Right lung (tissue), 5 donors: ENCODE measurements around the gene RNF166. TPM values are rescaled to one million over a fixed set of nuclear protein-coding genes. Genes with fewer than 3 reads are reported as not detected.
A peak's percentile ranks its signal among the peaks of the same experiment; 100 is the strongest.

Experiments used
- DNase-seq, 2 donors: peaks; one replicate each; pipeline ENCODE4 v3.0.0-alpha.2; 2013
- polyA plus RNA-seq, 5 donors: library from polyadenylated mRNA; unstranded; fragments of 120-200 nt; gene quantifications; one replicate each; pipeline versions ENCODE4 v1.2.1 to v1.2.3, GENCODE V29; 2013; ENCODE audit warnings: inconsistent platforms in 1 of 5, low replicate concordance in 1 of 5; ENCODE audit not compliant: insufficient read length in 5 of 5, insufficient read depth in 1 of 5

Gene RNF166
- polyA plus RNA-seq, 5 donors: 12.1 to 22.1 (median 14.0) TPM

DNA sequence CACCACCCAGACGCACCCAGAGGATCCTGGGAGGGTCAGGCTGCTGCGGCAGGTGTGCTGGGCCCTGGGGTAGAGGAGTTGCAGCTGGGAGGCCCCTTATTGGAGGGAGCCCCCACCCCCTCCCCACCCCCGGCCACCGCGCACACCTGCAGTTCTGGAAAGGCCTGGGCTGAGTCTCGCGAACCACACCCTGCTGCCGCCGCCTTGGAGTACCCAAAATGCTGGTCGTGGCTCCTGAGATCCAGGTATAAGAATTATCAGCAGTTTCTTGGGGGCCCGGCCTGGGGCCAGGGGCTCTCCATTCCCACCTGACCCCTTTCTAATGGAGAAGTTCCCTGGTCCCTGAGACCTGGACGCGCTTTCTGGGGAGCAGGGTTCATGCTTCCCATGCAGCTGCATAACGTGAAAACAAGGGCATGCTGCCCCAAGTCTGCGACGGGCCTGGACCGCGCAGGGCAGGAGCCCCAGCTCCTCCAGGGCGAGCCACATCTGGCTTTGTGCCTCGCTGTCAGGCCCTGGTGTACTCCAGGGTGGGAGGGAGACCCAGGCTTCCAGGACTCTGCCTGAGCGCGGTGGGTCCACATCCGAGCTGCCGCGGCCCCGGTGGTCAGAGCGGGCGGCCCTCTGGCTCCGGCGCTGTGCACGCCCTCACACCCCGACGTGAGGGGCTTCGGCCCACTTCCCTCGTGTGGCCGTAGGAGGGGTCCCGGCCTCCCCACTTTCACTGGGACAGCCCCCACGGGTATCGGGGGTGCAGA is 12.6 kb downstream of the RNF166 start:
- no peak for DNase-seq

DNA sequence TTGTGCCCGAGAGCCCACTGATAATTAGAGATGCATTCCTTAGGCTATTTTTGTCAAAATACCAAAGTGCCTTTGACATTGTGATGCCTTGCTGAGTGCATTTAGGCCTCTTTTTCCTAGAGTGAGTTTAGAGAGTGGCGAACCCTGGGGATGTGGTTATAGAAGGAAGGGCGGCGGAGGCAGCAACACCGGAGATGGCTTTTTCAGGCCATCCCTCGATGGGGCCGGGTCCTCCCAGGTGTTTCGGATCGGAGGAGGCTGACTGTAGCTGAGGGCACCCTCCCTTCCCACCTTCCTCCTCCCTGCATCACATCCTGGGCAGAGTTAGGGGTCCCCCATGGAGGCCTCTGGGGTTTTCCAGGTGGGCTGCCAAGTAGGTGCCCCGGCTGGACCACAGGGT is 13.3 kb downstream of the RNF166 start:
- no peak for DNase-seq

DNA sequence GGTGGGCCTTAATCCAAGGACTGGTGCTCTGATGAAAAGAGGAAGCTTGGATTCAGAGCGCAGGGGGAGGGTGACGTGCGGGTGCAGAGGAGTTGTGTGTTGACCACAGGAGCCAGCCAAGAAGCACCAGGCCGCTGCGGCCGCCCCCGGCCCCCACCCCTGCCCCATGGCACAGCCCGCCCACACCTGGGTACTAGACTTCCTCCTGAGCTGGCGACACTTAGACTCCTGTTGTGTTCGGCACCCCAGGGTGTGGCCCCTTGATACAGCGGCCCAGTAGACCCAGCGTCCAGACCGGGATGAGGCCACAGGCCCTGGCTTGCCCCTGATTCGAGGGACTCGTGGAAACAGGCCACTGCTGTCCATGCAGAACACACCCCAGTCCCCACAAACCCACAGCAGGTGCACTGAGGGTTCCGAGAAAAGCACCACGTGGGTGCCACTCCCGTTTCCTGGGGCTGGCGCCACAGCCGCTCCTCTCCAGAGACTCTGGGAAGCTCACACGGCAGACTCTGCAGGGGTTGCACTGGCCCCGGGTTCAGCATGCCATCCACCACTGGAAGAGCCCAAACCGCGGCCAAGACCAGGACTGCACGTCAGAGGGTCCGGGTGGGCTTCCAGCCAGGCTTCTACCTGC is 14.2 kb downstream of the RNF166 start:
- no peak for DNase-seq

DNA sequence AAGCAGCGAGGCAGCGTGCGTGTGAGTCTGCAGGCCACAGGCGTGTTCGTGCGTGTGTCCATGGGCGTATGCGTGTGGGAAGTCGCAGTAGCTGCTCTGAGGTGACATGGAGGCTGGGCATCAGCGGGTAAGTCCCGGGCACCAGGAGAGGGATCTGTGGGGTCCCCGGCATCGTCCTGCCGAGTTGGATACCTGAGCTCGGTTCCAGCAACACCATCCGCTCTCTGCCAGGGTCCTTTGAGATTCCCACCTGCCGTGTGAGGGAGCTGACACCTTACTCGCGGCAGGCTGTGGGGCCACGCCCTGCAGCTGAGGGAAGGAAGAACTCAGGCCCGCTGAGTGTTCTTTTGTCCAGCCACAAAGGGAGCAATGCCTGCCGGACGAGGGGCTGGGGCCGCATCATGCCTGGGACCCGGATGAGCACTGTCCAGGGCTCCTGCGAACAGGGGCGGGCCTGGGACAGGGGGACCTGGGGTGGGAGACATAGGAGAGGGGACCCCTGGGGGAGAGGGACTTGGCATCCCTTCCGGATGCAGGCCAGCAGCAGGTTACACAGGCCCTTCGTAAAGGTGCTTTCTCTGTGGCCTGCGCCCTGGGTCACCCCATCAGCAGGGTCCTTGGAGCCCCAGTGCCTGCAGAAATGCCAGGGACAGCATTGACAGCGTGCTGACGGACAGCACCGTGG is 14.9 kb downstream of the RNF166 start:
- no peak for DNase-seq

DNA sequence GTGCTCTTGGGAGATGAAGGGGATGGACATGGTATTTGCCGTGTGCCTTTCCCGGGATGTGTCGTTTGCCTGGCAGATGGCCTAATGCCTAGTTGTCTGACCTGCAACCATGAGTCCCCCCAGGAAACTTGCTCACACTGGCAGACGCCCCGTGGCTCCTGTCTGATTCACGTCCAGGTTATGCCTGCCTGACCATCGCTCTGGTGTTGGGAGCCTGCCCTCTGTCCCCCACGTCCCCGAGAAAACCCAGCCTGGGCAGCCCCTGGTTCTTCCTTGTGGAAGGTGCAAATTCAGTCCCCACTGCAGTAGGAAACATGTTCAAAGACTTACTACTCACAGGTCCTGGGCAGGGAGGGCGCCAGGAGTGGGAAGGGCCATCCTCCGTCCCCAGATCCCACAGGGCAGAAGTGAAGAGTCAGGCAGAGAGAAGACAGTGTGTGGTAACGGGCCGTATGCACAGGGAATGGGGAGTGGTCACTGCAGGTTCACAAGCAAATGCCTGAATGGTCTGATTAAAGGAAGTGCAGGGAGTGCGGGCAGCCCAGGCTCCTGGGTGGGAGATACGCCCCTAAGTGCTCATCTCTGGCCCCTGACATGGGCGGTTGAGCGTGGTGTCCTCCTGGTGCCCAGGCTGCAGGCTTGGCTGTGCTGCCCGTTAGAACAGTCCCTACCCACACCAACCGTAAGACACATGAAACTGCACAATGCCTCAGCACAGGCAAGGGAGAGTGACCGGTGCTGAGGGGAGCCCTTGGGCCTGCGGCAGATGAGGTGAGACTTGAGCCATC is 15.7 kb downstream of the RNF166 start:
- no peak for DNase-seq

DNA sequence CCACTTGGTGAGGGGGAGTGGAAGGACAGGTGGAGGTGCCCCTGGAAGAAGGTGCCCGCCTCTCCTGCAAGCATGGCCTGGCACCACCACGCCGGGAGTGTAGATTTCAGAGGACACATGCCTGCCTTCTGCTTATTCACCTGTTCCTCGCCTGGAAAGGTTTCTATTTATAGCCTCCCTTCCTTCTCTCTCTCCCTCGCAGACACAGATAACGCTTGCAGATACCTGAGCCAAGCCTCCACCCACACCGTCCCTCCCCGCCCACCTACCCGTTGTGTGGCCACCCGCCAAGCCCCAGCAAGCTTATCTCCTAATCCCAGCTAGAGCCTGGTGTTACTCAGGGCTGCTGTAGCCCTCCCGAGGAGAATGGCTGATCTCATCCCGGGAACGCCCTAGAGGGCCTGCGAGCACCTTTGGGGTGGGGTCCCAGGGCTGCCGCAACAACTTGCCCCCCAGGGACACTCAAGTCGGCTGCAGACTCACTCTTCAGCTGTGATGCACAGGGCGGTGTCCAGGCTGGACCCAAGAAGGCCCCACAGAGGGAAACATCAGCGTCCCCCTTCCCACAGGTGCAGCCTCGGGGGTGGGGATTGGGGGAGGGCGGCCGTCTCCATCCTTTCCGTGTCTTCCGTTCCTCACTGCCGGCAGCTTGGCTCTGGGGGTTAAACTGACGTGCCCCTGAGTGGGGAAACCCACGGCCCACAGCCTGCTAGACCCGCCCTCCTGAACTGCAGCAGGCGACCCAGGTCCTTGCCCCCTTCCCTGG is 18.0 kb downstream of the RNF166 start:
- no peak for DNase-seq

DNA sequence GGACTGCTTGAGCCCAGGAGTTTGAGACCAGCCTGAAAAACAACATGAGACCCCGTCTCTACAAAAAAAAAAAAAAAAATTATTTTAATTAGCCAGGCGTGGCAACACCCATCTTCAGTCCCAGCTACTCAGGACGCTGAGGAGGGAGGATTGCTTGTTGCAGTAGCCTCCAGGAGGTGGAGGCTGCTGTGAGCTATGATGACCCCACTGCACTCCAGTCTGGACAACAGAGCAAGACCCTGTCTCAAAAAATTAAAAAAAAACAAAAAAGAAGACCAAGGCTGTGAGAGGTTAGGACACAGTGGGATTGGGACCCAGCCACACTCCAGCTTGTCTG is 18.6 kb downstream of the RNF166 start:
- no peak for DNase-seq

DNA sequence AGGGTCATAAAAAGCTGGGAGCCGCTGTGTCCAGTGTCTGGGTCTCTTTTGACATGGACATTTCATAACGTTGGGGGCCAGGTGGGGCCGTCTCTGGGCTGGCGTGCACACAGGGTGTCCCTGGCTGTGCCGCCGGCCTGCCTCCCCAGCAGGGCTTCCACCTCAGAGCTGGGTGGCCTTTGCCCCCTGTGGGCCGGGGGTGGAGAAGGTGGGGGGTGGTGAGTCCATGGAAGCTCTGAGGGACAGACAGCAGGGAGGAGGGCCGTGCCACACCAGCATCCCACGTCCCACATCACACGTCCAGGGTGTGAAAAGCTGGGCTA is 19.0 kb downstream of the RNF166 start:
- no peak for DNase-seq

DNA sequence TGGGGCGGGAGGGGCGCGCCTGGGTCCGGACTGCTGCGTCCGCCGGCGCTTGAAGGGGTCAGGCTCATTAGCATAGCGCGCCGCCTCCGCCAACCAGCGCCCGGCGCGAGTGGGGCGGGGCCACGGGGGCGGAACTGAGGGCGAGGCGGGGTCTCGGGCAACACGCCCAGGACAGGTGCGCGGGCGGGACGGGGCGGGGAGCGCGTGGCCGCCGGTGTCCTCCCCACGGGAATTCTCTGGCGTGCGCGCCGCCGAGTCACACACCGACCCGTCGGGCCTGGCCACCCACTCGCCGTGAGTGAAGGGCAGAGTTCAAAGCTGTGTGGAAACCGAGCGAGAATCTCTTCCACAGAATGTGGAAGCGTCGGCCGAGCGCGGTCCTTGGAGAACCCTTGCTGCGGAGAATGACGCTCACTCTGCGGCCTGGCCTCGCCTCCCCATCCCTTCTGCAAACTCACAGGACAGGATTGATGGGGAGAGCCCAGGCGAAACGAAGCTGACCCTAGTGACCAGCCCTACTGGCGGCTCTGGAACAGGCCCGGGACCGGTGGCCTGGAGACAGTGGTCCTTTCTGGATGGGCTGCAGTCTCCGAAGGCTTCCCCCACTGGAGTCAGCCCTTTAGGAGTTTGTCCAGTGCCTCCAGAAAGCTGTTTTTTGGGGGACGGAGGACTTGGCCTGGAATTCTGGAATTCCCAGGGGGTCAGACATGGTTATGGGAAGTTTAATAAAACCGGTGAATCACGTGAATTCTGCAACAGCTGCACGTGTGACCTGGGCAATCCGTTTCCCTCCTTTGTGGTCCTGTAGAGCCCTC is 19.6 kb downstream of the RNF166 start, which contains the start of gene SNAI3:
SNAI3 (minus strand) TSS at position 69 of the 815 bp plus-strand sequence. CDS start 101 bp downstream, outside the sequence.
- DNase-seq: peak in 1 of 2 donors; percentile 53

DNA sequence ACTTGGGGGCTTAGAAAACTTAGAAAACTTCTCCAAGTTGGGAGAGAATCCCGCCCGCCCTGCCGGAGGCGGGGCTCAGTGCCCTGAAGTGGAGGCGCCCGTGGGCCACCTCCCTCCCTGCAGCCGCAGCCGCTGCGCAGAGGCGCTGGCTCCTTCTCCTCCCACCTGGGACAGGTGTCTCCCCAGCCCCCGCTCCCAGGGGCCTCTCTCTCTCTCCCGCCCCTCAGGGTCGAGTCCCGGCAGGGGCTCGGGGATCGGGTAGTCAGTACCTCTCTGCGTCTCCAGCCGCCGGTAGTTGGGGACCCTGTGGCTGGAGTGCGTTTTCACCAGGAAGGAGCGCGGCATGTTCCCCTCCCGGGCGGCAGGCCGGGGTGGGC is 20.2 kb downstream of the RNF166 start:
- DNase-seq: no peak

DNA sequence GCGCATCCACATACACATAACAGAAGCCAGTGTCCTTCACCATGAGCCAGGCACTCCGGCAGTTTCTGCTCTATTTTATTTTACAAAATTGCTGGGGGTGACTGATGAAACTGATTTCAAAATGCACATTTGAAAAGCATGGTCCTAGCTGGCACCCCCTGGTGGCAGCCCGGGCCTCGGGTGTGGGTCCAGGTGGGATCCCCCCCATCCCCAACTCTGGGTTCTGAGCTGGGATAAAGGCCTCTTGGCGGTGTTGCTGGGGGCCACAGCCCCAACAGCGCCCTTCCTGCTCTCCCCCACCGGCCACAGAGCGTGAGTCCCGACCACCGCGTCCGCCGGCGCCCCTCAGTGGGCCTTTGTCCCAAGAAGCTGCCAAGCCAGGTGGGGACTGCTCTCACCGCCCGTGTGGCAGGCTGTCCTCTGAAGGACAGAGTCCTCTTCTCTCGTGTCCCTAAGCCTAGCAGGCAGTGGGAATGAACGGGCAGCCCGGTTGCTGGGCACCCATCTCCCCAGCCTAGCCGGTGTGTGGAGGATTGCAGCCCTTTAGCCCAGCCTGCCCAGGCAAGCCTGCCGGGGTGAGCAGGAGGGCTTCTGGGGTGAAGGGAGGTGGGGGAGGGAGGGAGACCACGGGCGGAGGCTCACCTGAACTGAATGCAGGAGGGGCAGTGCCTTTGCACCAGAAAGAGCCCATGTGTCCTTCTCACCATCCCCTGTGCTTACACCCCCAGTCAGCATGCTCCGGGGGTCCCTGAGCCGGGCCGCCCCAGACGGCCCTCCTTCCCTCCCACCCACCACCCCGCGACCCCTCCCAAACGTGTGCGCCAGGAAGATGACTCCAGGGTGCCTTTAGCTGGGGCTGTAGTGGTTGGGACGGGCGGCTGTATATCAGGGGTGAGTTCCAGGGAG is 20.8 kb downstream of the RNF166 start:
- DNase-seq: no peak

DNA sequence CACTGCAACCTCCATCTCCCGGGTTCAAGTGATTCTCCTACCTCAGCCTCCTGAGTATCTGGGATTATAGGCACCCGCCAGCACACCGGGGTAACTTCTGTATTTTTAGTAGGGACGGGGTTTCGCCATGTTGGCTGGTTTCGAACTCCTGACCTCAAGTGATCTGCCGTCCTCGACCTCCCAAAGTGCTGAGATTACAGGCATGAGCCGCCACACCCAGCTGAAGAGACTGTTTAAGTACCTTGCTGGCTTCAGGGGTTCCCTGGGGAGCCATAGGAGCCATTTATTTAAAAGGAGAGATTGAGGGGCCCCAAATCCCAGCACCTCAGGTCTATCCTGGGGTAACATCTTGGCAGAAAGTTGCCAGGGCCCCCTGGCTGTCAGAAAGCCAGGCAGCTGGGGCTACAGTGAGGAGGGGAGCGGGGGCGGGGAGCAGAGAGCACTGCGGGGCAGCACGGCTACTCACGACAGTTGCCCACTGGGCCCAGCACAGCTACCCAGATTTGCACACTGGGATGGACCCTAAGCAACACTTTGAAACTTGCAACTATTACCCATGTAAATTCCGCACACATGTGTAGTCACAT is 21.5 kb downstream of the RNF166 start:
- DNase-seq: no peak

DNA sequence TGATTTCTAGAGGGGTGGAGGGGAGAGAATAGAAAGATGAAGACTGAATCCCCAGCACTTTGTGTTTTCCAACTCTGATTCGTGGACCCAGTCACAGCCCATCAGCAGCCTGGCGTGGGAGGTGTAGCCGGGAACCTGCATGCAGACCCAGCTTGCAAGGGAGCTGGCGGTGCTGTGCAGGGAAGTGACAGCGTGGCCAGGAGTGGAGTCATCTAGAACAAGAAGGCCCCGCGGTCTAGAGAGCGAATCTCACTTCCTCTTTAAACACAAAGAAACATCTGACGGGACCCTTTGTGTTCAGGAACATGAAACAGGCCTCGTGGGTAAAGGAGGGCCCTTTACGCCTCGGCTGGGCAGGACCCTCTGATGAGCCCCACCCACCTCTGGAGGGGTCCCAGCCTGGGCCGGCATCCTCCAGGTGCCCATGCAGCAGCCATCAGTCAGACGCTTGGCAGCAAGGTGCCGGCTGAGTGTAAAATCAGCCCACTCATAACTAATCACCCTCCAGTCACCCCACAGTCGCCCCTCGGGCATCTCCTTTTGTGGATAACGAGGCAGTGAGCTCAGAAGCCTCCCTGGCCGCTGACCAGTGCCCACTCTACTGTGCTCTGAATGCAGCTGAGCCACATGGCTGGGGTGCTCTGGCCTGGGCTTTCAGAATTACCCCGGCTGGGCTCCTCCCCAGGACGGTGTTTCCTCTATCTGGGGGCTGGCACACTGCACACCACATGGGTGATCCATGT is 24.3 kb downstream of the RNF166 start:
- no peak for DNase-seq

DNA sequence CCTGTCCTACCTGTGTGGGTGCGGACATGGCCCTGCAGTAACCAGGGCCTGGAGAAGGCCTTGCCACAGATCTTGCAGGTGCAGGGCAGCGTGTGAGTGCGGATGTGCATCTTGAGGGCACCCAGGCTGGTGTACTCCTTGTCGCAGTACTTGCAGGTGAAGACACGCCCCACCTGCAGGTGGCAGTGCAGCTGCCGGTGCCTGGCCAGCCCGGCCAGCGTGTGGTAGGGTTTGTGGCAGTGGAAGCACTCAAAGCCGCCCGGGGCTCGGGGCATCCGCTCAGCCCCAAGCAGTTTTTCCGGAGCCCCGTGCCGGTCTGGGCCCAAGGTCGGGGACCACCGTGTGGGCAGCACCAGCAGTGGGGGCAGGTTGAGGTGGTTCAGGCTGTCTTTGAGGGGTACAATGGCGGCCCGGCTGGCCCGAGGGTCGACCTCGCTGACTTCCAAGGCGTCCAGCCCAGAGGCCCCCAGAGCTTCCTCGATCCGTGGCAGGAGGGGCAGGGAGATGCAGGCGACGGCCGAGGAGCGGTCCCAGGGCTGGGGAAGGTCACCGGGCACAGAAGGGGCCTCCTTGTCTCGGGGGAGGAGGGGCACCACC is 25.0 kb downstream of the RNF166 start:
- no peak for DNase-seq

DNA sequence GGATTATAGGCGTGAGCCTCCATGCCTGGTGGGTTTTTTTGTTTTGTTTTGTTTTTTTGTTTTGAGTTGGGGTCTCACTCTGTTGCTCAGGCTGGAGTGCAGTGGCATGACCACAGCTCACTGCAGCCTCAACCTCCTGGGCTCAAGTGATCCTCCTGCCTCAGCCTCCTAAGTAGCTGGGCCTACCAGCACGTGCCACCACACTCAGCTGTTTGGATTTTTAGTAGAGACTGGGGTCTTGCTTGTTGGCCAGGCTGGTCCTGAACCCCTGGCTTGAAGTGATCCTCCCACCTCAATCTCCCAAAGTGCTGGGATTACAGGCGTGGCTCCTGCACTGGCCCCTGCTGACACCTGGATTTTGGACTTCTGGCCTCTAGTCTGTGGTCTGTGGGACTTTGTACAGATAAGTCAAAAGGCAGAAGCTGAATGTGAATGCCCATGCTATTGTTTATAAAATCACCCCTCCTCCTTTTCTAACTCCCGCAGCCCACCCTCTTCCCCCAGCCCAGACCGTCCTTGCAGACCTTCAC is 25.6 kb downstream of the RNF166 start:
- no peak for DNase-seq

DNA sequence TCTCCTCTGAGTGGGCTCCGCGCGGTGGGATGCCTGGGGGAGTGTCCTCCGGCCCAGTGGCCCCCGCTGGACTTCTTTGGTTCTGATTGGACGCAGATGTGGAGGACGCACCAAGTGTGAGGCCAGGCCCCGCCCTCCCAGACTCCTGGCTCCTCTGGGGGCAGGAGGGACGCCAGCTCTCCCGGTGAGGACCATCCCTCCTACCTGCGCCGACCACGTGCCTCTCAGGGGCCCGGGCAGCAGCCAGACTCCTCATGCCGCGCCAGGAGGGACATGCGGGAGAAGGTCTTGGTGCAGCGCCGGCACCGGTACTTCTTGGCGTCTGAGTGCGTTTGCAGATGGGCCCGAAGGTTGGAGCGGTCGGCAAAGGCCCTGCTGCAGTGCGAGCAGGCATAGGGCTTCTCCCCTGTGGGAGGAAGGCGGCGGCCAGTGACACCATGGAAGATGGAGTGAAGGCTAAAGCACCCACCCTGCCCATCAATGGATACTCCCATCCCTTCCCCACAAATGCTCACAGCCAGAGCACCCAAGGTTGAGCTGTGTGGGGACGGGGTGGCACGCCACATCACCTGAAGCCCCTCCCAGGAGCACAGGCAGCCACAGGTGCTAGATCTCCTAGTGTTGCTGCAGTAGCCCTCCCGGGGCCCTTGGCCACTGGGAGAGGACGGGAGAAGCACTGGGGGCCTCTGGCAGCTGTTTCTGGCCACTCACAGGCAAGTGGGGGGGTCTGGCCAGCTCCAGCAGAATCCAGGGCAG is 27.8 kb downstream of the RNF166 start:
- DNase-seq: no peak

DNA sequence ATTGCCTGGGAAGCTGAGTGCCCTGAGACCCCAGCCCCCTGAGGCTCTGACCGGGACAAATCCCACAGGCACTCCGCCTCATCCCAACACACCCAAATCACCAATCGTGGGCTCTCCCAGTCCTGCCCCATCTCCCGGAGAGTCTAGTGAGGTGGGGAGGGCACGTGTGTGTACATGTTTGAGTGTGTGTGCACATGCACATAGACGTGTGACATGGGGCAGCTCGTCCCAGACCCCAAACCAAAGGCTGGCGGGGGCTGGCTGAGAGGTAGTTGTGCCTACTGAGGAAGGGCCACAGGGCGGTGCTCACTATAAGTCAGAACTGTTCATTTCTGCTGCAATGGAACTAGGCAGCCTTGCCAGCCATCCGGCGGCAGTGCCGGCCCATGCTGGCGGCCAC is 28.5 kb downstream of the RNF166 start:
- DNase-seq: no peak
